ENCODE data around the gene ALDH1A1. TPM values are rescaled to one million over a fixed set of nuclear protein-coding genes. Genes with fewer than 3 reads are reported as not detected.
A peak's percentile ranks its signal among the peaks of the same experiment; 100 is the strongest.

The ALDH1A1 gene
- total and polyA plus RNA-seq, 2 donors = 33.2 to 67.9 TPM

- Histone ChIP-seq H3K4me3 (ENCODE audit: low read depth, low read length) (no peak overlapping the region), H3K36me3 (ENCODE audit: insufficient read depth) (no peaks in the 10 kb centered on the region), H3K4me1 (ENCODE audit: insufficient read depth) (no peaks in the 10 kb centered on the region), H3K27ac (ENCODE audit: low read depth) (no peak overlapping the region)
- DNase-seq (ENCODE audit: extremely low spot score) = no peak
- 82% methylated on average over 4 of the region's 4 CpGs for WGBS
Measured at GRCh38 chr9:72960446-72960845, 7.6 kb upstream of the ALDH1A1 start.

- 93% methylated on average over 5 of the region's 5 CpGs for WGBS
- DNase-seq (ENCODE audit: extremely low spot score) = no peak
- no peak overlapping the region for H3K27ac ChIP-seq (ENCODE audit: low read depth)
- H3K4me3 ChIP-seq (ENCODE audit: low read depth, low read length) = no peak overlapping the region
- no peaks in the 10 kb centered on the region for H3K4me1 ChIP-seq (ENCODE audit: insufficient read depth)
- no peaks in the 10 kb centered on the region for H3K36me3 ChIP-seq (ENCODE audit: insufficient read depth)
Measured at GRCh38 chr9:72958485-72959281, 5.8 kb upstream of the ALDH1A1 start.

DNA sequence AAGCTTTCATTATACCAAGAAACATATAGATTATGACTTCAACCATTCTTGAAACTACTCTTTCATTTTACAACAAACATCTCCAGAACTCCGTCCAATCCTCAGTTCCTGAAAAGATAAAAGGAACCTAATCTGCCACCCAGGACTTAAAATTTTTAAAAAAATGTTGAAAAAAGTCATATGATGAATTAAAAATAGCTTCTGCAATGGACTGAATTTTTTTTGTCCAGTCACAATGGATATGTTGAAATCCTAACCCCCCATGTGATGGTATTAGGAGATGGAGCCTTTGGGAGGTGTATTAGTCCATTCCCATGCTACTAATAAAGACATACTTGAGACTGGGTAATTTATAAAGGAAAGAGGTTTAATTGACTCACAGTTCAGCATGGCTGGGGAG is 2.7 kb upstream of the ALDH1A1 start:
- Histone ChIP-seq H3K4me1 (ENCODE audit: insufficient read depth) (no peaks in the 10 kb centered on the region), H3K36me3 (ENCODE audit: insufficient read depth) (no peaks in the 10 kb centered on the region), H3K4me3 (ENCODE audit: low read depth, low read length) (no peak overlapping the region), H3K27ac (ENCODE audit: low read depth) (no peak overlapping the region)
- WGBS = 94% methylated on average over 1 of the region's 1 CpG
- no peak for DNase-seq (ENCODE audit: extremely low spot score)

DNA sequence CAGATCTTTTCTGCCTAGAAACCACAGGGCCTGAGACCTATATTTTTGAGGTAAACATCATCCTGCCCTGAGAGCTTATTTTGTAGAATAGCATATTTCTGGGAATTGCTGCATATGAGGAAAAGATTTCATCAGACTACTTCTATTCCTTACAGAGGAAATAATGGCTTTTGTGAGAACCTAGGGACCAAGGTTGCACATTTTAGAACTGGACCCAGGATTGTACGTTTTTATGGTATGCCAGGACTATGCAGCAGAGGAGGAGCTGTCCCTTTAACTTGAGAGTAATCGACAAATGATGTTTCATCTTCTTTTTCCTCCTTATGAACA is 2.2 kb upstream of the ALDH1A1 start:
- 68% methylated on average over 2 of the region's 2 CpGs for WGBS
- DNase-seq (ENCODE audit: extremely low spot score) = no peak
- Histone ChIP-seq H3K4me1 (ENCODE audit: insufficient read depth) (no peaks in the 10 kb centered on the region), H3K4me3 (ENCODE audit: low read depth, low read length) (no peak overlapping the region), H3K27ac (ENCODE audit: low read depth) (peak overlapping the region; percentile 23), H3K36me3 (ENCODE audit: insufficient read depth) (no peaks in the 10 kb centered on the region)

DNA sequence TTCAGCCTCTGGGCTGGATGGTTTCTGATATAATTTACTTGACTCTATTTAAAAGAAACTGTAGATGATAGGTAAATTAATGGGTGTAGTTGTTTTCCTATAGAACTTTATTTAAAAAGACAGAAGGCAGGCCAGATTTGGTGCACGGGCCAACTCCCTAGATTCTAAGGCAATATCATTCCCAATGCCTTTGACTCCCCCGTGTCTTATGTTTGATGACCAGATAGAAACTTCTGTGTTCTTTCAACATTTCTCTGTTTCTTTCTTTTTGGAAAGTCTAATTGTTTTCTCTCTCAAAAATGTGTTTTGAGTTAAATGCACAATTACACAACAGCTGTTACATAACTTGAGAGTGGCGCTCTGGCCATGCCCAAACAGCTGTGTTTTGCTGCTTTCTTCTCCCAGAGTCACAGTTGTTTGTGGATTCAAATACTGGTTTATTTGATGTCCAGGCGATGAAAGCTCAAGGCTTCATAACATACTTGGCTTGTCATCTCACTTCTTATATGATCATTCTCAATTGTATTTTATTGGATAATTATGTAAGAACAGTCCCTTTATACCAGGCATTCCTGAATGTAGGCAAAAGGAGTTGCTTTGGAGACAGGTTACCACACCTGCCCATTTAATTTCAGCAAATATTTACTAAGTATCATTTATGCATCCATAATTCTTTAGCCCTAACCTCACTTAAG is 1.7 kb upstream of the ALDH1A1 start:
- Histone ChIP-seq H3K4me3 (ENCODE audit: low read depth, low read length) (no peak overlapping the region), H3K36me3 (ENCODE audit: insufficient read depth) (no peaks in the 10 kb centered on the region), H3K27ac (ENCODE audit: low read depth) (peak overlapping the region; percentile 23), H3K4me1 (ENCODE audit: insufficient read depth) (no peaks in the 10 kb centered on the region)
- WGBS = 63% methylated on average over 4 of the region's 4 CpGs
- no peak for DNase-seq (ENCODE audit: extremely low spot score)

- 27% methylated on average over 3 of the region's 3 CpGs for WGBS
- H3K36me3 ChIP-seq (ENCODE audit: insufficient read depth) = no peaks in the 10 kb centered on the region
- no peaks in the 10 kb centered on the region for H3K4me1 ChIP-seq (ENCODE audit: insufficient read depth)
- peak overlapping the region; percentile 35 for H3K4me3 ChIP-seq (ENCODE audit: low read depth, low read length)
- no peak overlapping the region for H3K27ac ChIP-seq (ENCODE audit: low read depth)
- DNase-seq (ENCODE audit: extremely low spot score) = no peak
Measured at GRCh38 chr9:72952381-72952690, 517 bp downstream of the ALDH1A1 start.

- H3K27ac ChIP-seq (ENCODE audit: low read depth) = peak overlapping the region; percentile 23
- no peaks in the 10 kb centered on the region for H3K36me3 ChIP-seq (ENCODE audit: insufficient read depth)
- peak overlapping the region; percentile 35 for H3K4me3 ChIP-seq (ENCODE audit: low read depth, low read length)
- DNase-seq (ENCODE audit: extremely low spot score) = no peak
- WGBS = 41% methylated on average over 5 of the region's 5 CpGs
- H3K4me1 ChIP-seq (ENCODE audit: insufficient read depth) = no peaks in the 10 kb centered on the region
Measured at GRCh38 chr9:72951520-72952380, 1.1 kb downstream of the ALDH1A1 start.

DNA sequence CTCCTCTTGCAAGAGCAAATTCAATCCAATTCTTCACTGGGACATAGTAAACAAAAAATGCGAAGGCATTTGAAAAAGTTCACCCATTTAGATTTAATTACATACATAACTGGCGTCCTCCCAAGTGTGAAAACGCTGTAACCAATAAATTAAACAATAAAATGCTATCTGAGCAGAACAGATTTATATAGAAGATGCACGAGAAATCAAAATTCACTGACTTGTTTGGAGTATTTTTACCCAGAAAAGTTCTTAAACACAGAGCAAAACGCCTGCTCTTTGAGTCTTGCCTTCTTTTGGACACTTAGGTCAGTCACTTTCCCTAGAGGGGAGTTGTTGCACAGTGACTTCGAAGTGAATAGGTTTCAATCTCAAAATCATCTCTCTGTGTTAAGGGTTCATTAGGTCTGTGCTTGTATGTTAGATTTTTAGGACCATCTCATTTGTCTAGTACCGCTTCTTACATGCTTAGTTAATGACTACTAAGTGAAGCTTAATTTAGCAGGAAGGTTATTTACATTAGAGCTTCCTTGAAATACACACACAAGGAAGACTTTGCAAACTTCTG is 1.9 kb downstream of the ALDH1A1 start:
- no peaks in the 10 kb centered on the region for H3K36me3 ChIP-seq (ENCODE audit: insufficient read depth)
- peak overlapping the region; percentile 35 for H3K4me3 ChIP-seq (ENCODE audit: low read depth, low read length)
- no peaks in the 10 kb centered on the region for H3K4me1 ChIP-seq (ENCODE audit: insufficient read depth)
- no peak overlapping the region for H3K27ac ChIP-seq (ENCODE audit: low read depth)
- DNase-seq (ENCODE audit: extremely low spot score) = no peak
- WGBS = 32% methylated on average over 7 of the region's 7 CpGs

DNA sequence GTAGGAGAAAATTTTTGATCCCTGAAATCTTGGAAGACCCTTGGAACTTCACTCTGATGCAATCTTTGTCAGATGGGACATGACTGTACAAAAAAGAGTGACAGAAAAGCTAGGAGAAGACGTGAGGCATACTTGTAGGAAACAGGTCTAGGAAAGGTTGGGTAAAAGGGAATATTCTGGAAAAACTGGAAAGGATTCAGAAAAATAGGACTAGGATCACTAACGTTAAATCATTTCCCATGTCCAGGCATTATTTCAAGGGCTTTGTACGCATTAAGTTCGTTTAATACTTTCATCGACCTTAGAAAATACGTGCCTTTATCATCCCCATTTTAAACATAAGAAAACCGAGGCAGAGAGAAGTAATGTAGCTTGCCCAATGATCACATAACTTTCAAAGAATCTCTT is 2.9 kb downstream of the ALDH1A1 start:
- Histone ChIP-seq H3K27ac (ENCODE audit: low read depth) (no peak overlapping the region), H3K4me3 (ENCODE audit: low read depth, low read length) (no peak overlapping the region), H3K4me1 (ENCODE audit: insufficient read depth) (no peaks in the 10 kb centered on the region), H3K36me3 (ENCODE audit: insufficient read depth) (no peaks in the 10 kb centered on the region)
- DNase-seq (ENCODE audit: extremely low spot score) = no peak
- 81% methylated on average over 7 of the region's 7 CpGs for WGBS

- H3K4me3 ChIP-seq (ENCODE audit: low read depth, low read length) = no peak overlapping the region
- 92% methylated on average over 1 of the region's 1 CpG for WGBS
- H3K27ac ChIP-seq (ENCODE audit: low read depth) = no peak overlapping the region
- no peak for DNase-seq (ENCODE audit: extremely low spot score)
- H3K4me1 ChIP-seq (ENCODE audit: insufficient read depth) = no peaks in the 10 kb centered on the region
- no peaks in the 10 kb centered on the region for H3K36me3 ChIP-seq (ENCODE audit: insufficient read depth)
Measured at GRCh38 chr9:72949244-72949582, 3.6 kb downstream of the ALDH1A1 start.

DNA sequence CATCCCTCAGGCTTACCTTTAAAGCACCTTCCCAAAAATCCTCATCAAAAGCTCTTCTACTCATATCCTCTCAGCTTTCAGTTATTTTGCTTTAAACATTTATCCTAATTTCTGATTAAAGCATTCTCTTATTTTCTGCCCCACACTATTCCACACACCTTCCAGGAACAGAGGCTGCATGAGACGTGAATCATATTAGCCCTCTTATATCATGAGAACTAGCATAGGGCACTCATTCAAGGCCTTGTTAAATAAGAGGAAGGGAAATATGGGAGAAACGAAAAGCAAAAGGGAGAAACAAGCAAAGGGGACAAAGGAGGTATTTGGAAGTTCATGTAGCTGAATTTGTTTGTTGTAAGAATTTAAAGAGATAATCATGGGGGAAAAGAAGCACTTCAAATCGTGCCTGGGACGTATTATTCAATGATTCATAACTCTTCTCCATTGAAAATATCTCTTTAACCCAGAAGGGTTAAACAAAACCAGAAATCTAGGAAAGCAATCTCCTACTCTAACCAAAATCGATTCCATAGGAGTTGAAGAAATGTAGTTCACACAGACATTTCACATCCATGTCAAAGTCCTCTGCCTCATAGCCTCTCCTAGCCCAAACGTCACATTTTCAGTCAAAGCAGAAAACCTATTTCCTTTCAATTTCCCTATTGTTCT is 4.1 kb downstream of the ALDH1A1 start:
- 75% methylated on average over 6 of the region's 6 CpGs for WGBS
- Histone ChIP-seq H3K4me3 (ENCODE audit: low read depth, low read length) (no peak overlapping the region), H3K36me3 (ENCODE audit: insufficient read depth) (no peaks in the 10 kb centered on the region), H3K4me1 (ENCODE audit: insufficient read depth) (no peaks in the 10 kb centered on the region), H3K27ac (ENCODE audit: low read depth) (no peak overlapping the region)
- no peak for DNase-seq (ENCODE audit: extremely low spot score)

- WGBS = 77% methylated on average over 3 of the region's 3 CpGs
- DNase-seq (ENCODE audit: extremely low spot score) = no peak
- H3K4me1 ChIP-seq (ENCODE audit: insufficient read depth) = no peaks in the 10 kb centered on the region
- no peak overlapping the region for H3K27ac ChIP-seq (ENCODE audit: low read depth)
- no peaks in the 10 kb centered on the region for H3K36me3 ChIP-seq (ENCODE audit: insufficient read depth)
- H3K4me3 ChIP-seq (ENCODE audit: low read depth, low read length) = no peak overlapping the region
Measured at GRCh38 chr9:72947984-72948465, 4.8 kb downstream of the ALDH1A1 start.

- DNase-seq (ENCODE audit: extremely low spot score) = no peak
- H3K4me3 ChIP-seq (ENCODE audit: low read depth, low read length) = no peak overlapping the region
- H3K4me1 ChIP-seq (ENCODE audit: insufficient read depth) = no peaks in the 10 kb centered on the region
- no peak overlapping the region for H3K27ac ChIP-seq (ENCODE audit: low read depth)
- H3K36me3 ChIP-seq (ENCODE audit: insufficient read depth) = no peaks in the 10 kb centered on the region
Measured at GRCh38 chr9:72946821-72947220, 6.0 kb downstream of the ALDH1A1 start.
